Activated effector memory CD4-positive, alpha-beta T cell treated with Interleukin-2 at 50 U/mL for 16 hours (primary cell): ENCODE measurements around the gene FIBCD1.

Experiments
- DNase-seq: peaks from one replicate; pipeline ENCODE4 v3.0.0-alpha.2; 2020

The FIBCD1 gene

GRCh38 chr9:130874783-130875182 is 64.3 kb downstream of the FIBCD1 start:
- no peak for DNase-seq

DNA sequence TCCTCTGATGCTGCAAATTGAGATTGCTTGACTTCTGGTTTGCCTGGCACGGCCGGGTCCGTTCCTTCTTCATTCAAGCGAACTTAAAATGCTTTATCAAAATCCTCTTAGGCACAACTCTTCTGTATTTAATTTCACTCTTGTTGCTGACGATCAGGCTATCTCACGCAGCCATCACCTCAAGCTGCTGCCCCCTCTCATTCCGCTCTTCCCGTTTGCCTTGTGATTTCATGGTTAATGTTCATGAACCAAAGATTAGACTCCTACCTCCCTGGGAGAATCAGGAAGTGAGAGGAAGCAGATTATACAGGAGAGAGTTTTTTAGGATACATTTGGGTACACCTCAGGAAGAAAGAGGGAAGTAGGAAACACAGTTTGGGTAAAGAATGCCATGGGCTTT is 65.1 kb downstream of the FIBCD1 start:
- no peak for DNase-seq

DNA sequence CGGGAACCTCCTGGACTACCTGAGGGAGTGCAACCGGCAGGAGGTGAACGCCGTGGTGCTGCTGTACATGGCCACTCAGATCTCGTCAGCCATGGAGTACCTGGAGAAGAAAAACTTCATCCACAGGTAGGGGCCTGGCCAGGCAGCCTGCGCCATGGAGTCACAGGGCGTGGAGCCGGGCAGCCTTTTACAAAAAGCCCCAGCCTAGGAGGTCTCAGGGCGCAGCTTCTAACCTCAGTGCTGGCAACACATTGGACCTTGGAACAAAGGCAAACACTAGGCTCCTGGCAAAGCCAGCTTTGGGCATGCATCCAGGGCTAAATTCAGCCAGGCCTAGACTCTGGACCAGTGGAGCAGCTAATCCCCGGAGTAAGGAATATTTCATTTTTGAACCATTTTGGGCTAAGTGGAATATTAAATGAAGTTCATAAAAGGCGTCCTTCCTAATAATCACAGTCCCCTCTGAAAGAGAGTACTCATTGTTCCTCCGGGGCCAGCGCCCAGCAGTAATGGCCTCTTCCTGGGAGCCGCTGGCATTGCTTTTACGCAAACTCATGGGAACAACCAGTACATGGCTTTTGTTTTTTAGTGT is 66.0 kb downstream of the FIBCD1 start:
- no peak for DNase-seq

DNA sequence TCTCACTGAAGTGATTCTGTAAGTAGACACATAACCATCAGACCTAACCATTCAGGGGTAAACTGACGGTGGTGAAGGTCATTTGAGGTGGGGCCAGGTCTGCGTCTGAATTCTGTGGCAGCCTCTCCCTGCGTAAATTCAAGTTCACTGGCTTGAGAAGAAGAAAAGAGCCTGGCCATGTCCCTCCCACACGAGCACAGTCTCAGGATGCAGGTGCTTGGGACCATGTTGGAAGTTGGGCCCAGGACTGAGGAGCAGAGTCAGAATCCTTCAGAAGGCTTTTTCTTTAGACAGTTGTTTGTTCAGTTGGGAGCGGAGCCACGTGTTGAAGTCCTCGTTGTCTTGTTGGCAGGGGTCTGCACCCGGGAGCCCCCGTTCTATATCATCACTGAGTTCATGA is 66.5 kb downstream of the FIBCD1 start:
- no peak for DNase-seq

GRCh38 chr9:130872093-130872492 is 67.0 kb downstream of the FIBCD1 start:
- no peak for DNase-seq

DNA sequence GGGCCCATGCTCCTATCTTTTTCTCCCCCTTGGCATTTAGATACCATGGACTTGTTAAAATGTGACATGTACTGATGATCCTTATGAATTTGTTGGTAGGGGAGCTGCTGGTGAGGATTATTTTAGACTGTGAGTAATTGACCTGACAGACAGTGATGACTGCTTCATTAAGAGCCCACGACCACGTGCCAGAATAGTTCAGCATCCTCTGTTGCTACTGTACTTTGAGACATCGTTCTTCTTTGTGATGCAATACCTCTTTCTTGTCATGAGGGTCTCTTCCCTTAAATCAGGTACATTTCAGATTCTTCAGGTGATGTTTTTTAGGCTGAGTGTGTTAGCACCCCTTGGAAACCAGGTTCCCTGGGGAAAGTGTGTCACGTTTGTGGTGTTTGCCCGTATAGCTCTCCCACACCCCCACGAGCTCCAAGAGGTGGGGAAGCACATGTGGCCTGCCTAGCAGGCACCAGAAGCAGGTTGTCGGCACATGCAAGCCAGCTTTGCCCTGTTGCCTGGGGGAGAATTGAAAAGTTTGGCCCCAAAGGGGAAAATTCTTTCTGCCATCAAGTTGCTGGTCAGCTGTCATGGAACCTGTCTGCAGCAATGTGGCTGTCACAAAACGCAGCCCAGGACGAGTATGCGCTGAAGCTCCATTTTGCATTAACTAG is 67.5 kb downstream of the FIBCD1 start:
- DNase-seq: no peak

GRCh38 chr9:130870491-130871381 is 68.3 kb downstream of the FIBCD1 start:
- no peak for DNase-seq

- DNase-seq: no peak
Observed at GRCh38 chr9:130869250-130869649, 69.8 kb downstream of the FIBCD1 start.

DNA sequence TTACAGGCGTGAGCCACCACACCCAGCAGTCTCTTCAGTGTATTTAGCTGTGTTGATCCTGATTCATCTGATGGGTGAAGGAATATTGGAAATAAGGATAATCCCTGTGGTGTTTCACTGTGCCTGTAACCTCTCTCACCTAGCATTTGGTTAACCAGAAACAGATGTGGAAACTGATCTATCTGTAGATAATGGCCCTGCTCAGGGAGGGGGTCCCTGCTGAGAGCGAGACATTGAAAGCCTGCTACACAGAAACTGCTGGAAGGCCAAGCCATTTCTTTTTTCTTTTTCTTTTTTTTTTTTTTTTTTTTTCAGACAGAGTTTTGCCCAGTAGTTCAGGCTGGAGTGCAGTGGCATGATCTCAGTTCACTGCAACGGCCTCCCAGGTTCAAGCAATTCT is 70.8 kb downstream of the FIBCD1 start:
- no peak for DNase-seq

GRCh38 chr9:130867556-130867955 is 71.5 kb downstream of the FIBCD1 start:
- no peak for DNase-seq

DNA sequence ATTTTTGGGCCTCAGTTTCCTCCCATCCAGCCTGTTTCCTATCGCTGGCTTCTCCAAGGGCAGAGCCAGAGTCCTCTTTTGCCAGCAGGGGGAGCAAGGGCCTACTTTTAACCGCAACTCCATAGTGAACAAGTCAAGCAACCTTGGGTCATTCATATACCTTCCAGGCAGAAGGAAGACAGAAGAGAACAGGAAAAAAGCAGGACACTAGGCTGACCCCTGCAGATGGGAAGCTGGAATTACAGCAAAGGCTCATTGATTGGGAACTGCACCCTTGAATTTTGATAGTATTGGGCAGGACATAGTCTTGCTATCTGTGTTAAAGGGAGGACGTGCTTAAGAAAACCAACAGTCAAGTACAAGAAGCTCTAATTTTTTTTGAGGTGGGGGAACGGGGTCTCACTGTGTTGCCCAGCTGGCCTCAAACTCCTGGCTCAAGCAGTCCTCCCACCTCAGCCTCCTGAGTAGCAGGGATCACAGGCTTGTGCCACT is 72.5 kb downstream of the FIBCD1 start:
- DNase-seq: peak; percentile 10

DNA sequence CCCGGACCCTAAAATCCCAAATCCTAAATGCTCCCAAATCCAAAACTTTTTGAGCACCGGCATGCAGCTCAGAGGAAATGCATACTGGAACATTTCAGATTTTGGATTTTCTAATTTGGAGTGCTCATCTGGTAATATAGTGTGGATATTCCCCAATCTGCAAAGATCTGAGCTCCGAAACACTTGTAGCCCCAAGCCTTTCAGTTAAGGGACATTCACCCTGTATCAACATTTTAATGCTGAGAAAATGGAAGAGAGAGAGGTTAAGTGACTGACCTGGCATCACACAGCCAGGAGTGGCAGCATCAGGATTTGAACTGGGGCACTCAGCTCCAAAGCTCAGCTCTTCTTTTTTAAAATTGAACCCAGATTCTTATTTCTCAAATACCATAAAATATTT is 73.1 kb downstream of the FIBCD1 start:
- DNase-seq: no peak

DNA sequence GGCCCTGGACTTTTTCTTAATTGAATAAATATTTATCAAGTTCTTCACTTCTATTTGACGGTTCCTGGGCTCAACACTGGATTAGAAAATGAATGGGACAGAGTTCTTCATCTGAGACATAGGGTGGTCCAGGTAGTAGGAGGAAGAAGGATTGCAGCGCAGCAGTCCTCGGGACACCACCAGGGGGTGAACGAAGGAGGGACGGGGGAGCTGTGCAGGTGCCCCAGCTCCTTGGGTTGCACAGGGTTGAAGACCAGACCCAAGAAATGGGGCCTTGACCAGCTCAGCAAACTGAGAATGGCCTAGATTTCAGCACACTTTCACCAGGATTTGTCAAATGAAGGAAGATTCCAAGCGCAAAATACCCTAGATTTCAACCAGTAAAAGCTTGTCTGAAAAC is 74.5 kb downstream of the FIBCD1 start:
- no peak for DNase-seq

GRCh38 chr9:130862747-130863146 is 76.3 kb downstream of the FIBCD1 start:
- DNase-seq: no peak

DNA sequence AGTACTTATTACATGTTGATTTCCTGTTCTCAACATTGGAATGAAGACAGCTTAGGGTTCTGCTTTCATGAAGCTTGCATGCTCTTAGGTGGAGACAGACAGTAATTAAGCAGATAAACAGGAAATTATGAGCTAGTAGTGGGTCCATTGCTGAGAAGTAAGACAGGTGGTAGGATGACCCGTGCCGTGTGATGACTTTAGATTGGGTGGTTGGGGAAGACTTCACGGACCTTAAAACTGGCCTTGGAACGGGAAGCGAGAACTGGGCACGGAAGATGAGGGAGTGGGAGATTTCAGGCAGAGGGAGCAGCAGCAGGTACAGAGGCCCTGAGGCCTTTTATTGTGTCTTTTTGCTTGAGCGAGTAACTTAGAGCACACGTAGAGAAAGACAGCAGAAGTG is 76.8 kb downstream of the FIBCD1 start:
- DNase-seq: no peak

DNA sequence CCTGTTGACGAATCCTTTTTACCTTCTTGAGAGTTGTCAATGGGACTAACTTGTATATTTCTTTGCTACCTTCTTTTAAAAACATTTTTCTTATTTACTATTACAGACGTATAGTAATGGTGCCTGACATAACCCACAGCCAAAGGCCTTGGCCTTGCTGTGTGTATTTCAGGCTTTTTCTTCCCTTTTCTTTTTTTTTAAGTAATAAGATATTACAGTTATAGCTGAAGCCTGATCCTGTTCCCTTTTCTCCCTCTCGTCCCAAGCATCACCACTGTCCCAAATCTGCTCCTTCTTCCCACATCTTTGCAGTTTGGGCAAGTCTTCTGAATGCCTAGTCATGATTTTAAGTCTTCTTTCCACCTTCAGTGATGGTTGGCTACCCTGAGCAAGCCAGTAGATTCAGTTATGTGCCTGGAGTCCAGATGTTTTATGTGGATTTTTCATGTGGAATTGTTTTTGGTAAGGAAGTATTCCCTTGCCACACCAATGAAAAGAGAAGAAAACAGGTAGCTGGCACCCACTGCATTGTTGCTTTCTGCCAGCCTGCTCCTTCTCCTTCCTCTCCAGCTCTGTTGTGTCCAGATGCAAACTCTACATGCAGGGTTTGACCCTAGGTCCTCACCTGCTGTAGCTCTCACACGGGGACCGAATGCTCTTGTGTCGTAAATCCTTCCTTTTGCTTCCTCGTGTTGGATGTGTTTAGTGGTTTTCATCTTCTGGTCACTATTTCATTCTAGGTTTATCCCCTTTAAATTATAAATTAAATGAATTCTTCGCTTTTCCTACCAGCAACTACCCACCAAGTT is 77.5 kb downstream of the FIBCD1 start:
- no peak for DNase-seq

- no peak for DNase-seq
Observed at GRCh38 chr9:130860458-130861316, 78.4 kb downstream of the FIBCD1 start.

DNA sequence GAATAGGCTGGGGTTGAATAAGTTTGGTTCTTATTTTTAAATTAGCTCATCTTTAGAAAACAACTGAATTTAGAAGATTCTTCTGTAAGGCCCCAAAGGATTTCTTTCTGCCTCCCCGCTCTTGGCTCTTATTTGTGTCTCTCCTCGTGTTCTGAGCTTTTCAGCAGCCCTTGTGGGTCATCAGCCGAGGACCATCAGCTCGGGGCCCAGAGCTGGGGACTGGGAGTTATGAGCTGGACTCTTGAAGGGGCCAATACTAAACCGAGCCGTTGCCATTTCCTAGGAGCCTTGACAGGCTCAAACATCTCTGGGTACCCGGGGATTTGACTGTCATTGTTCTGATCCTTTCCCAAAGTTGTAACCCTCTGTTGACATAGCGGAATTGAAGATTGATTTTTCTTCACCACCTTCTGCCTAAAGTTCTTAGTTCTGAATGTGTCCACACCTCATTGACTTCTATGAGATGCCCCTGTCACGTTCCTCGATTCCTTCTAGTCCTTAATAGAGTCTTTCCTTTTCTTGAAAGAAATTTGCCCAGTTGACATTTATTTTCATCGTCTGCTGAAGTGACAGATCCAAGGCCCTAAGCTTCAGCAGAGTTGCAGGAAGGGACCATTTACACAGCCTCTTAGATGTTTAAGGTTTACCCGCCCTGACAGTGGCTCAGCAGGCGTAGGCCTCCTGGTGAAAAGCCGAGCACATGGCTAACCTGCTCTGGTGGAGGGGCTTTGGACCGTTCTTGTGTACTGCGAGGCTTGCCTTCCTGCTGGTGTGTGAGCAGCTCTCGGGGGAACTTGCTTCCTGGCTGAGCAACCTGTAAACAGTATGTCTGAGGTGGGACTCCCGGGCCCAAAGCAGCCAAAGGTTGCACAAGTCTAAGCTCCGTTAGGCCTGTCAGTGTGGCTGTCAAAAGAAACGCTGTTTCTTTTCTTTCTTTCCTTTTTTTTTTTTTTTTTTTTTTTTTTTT is 80.0 kb downstream of the FIBCD1 start:
- no peak for DNase-seq

DNA sequence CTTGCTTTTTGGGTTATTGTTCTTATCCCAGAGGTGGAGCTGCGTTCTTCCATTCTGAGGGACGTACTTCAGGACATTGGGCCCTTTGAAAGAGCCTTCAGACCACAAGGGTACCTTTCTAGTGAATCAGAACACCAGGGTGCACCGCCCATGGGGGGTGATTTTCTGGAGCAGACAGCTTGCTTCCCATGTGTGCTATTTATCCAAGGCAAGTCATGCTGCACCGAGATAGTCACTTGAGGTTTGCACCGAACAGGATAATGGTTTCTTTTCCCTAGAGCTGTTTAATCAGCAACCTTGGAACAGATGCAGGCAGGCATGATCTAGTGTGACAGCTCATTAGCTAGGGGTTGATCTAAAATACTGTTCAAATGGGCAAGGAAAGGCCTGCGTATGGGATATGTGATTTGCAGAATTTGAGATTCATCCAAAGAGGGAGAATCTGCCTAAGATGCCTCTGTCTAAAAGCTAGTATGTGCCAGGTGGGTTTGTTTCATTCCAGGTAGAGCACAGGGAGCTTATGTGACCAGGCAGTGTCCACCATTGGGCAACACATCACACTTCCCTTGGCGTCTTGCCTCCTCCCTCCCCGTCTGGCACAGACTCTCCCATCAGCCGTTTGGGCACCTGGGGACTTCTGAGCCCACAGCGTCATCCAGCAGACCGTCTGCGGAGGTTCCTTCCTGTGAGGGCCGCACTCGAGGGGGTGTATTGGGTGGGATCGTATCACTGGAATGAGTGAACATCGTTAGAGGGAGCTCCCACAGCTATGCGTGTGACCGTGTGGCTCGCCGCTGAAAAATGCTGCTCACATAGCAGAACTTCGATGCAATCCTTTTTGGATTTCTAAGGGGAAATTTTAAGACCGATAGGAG is 80.9 kb downstream of the FIBCD1 start:
- DNase-seq: no peak

GRCh38 chr9:130856474-130856873 is 82.6 kb downstream of the FIBCD1 start:
- no peak for DNase-seq
